Stimulated activated CD4-positive, alpha-beta T cell treated with anti-CD3 and anti-CD28 coated beads, TNF-alpha, amount 100 ng/mL, for 4 hours (primary cell): ENCODE data around the gene FUT3.
"Not testable (repeated sequence)": the region's sequence is repeated elsewhere in the genome, so short reads cannot be mapped to it uniquely, and the experiment has no call there.

Source experiments
- DNase-seq, 3 experiments: peaks; one replicate each; pipeline ENCODE4 v3.0.0-alpha.2; 2020; ENCODE audit warnings: low read depth in 3 of 3

Gene FUT3

GRCh38 chr19:5882421-5882968 is 31.2 kb upstream of the FUT3 start:
- no peak for DNase-seq

GRCh38 chr19:5881543-5882299 is 30.5 kb upstream of the FUT3 start:
- no peak for DNase-seq

- DNase-seq, result no peak
These were observed 29.4 kb upstream of the FUT3 start for GRCh38 chr19:5880604-5881078.

- no peak for DNase-seq
These were observed 28.9 kb upstream of the FUT3 start for GRCh38 chr19:5880196-5880595.

- DNase-seq, result no peak
These were observed 26.6 kb upstream of the FUT3 start for GRCh38 chr19:5877882-5878281.

- no peak for DNase-seq
These were observed 26.2 kb upstream of the FUT3 start for GRCh38 chr19:5877427-5877826.

GRCh38 chr19:5874496-5874895 is 23.2 kb upstream of the FUT3 start:
- DNase-seq, result not testable (repeated sequence)

GRCh38 chr19:5873617-5874199 is 22.5 kb upstream of the FUT3 start:
- DNase-seq, result no peak

- no peak for DNase-seq
These were observed 19.7 kb upstream of the FUT3 start for GRCh38 chr19:5870986-5871394.

GRCh38 chr19:5867201-5868136 is 16.2 kb upstream of the FUT3 start:
- no peak for DNase-seq

- no peak for DNase-seq
These were observed 14.5 kb upstream of the FUT3 start for GRCh38 chr19:5865772-5866171.

GRCh38 chr19:5864725-5865486 is 13.7 kb upstream of the FUT3 start:
- DNase-seq, result no peak

GRCh38 chr19:5864013-5864720 is 12.9 kb upstream of the FUT3 start:
- no peak for DNase-seq

GRCh38 chr19:5863030-5863665 is 11.9 kb upstream of the FUT3 start:
- no peak for DNase-seq

GRCh38 chr19:5857203-5858081 is 6.2 kb upstream of the FUT3 start:
- DNase-seq, result no peak

- DNase-seq, result not testable (repeated sequence)
These were observed 3.9 kb upstream of the FUT3 start for GRCh38 chr19:5855151-5855550.

- DNase-seq, result not testable (repeated sequence)
These were observed 2.9 kb upstream of the FUT3 start for GRCh38 chr19:5854121-5854520.

GRCh38 chr19:5850743-5851293 is 431 bp downstream of the FUT3 start:
- DNase-seq, result no peak

GRCh38 chr19:5850189-5850588 is 1.1 kb downstream of the FUT3 start:
- DNase-seq, result no peak
